GM12878 (cell line): ENCODE measurements around the gene FANCL. TPM values are rescaled to one million over a fixed set of nuclear protein-coding genes. Genes with fewer than 3 reads are reported as not detected.

ENCODE experiments used
- JUND ChIP-seq: IDR thresholded peaks from 2 replicates; pipeline ENCODE4 v1.6.1; 2012; ENCODE audit warnings: low read depth, mild to moderate bottlenecking, low read length, improper control_type of control experiment, moderate library complexity
- SMAD1 ChIP-seq: fragments of 450-650 bp; IDR thresholded peaks from 2 replicates; pipeline ENCODE4 v1.6.1; 2018; ENCODE audit warnings: mild to moderate bottlenecking, low read depth; ENCODE audit not compliant: partially characterized antibody
- ZNF622 ChIP-seq: fragments of 450-650 bp; IDR thresholded peaks from 2 replicates; pipeline ENCODE4 v1.6.1; 2017; ENCODE audit warnings: mild to moderate bottlenecking, inconsistent platforms
- polyA plus RNA-seq, 11 experiments: library from polyadenylated mRNA; depleted of rRNA in 4 of 11; unstranded in 6 of 11; stranded (reverse) in 5 of 11; fragments of >200 nt; fragmentation: Nextera tagmentation in 4 of 11; fragmentation: Illumina TruSeq in 1 of 11; extraction: Ambion mirVana in 4 of 11; extraction: Trizol in 1 of 11; gene quantifications; 1 replicate in 1 of 11; 2 replicates in 10 of 11; pipeline versions ENCODE4 v1.2.1 to v1.2.3, GENCODE V29; 2011 to 2016; ENCODE audit warnings: inconsistent platforms in 2 of 11, missing spikeins in 2 of 11, low read depth in 1 of 11
- total RNA-seq, 4 experiments: library from RNA; depleted of rRNA in 3 of 4; stranded (reverse); fragments of >200 nt in 3 of 4; fragmentation: Illumina TruSeq in 1 of 4; extraction: Trizol in 1 of 4; gene quantifications; 2 replicates each; pipeline versions ENCODE4 v1.2.1 to v1.2.3, GENCODE V29; 2013 to 2021
- TF ChIP-seq, protein P1 (sequence below): fragments of 450-650 bp; formaldehyde crosslinking; IDR thresholded peaks from 2 replicates; pipeline ENCODE4 v1.4.0; 2020; ENCODE audit warnings: mild to moderate bottlenecking, moderate library complexity
- TF ChIP-seq, protein P2 (sequence below): IDR thresholded peaks from 2 replicates; pipeline ENCODE4 v1.6.1; 2012; ENCODE audit warnings: improper control_type of control experiment, low read depth, low read length; ENCODE audit not compliant: insufficient replicate concordance
- TF ChIP-seq, protein P3 (sequence below): fragments of 450-650 bp; IDR thresholded peaks from 2 replicates; pipeline ENCODE4 v1.6.1; 2017; ENCODE audit warnings: mild to moderate bottlenecking, moderate library complexity

FANCL gene
- total and polyA plus RNA-seq, 10 of the 15 experiments (the other 5 are each of a cell fraction or from before 2014, with no cell fraction given): 30.8 to 90.5 (median 52.3) TPM

DNA sequence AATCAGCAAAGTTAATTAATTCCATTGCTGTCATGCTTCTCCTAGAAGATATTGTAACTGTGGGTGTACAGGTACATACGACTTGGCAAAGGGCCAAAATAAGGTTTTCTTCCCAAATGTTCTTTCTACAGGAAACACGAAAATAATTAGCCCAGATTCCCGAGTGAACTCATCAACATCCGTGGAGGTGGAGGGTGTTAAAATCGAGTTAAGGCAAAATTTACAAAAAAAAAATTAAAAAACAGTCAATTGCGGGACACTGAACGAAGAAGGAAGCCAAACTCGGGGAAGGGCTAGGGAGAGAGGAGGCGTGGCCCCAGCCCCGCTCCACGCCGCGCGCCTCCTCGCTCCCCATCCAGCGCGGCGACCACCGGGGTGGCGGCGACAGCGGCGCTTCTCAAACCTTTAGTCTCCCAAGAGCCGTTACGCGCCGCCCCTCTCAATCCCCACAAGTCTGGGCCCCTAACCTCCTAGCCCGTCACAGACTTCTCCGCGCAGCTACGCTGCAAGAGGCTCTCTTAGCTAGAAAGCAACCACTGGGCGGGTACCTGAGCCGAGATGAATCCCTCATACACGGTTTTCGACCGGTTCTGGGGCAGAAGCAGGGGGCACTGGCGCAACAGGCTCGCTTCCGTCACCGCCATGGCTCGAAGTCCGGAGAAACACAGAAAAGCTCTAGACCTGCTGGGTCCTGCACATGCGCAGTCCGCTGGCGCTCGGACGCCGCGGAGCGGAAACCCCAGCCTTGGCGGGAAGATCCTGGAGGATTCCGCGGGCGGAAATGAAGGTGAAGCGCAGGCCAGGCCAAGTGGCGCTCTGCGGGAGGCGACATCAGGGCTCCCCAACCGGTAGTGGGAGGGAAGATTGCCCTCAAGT is at the start of gene FANCL (continued):
- TF ChIP-seq, protein P1, sequence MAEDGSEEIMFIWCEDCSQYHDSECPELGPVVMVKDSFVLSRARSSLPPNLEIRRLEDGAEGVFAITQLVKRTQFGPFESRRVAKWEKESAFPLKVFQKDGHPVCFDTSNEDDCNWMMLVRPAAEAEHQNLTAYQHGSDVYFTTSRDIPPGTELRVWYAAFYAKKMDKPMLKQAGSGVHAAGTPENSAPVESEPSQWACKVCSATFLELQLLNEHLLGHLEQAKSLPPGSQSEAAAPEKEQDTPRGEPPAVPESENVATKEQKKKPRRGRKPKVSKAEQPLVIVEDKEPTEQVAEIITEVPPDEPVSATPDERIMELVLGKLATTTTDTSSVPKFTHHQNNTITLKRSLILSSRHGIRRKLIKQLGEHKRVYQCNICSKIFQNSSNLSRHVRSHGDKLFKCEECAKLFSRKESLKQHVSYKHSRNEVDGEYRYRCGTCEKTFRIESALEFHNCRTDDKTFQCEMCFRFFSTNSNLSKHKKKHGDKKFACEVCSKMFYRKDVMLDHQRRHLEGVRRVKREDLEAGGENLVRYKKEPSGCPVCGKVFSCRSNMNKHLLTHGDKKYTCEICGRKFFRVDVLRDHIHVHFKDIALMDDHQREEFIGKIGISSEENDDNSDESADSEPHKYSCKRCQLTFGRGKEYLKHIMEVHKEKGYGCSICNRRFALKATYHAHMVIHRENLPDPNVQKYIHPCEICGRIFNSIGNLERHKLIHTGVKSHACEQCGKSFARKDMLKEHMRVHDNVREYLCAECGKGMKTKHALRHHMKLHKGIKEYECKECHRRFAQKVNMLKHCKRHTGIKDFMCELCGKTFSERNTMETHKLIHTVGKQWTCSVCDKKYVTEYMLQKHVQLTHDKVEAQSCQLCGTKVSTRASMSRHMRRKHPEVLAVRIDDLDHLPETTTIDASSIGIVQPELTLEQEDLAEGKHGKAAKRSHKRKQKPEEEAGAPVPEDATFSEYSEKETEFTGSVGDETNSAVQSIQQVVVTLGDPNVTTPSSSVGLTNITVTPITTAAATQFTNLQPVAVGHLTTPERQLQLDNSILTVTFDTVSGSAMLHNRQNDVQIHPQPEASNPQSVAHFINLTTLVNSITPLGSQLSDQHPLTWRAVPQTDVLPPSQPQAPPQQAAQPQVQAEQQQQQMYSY (CRISPR knock-in tag): no peak
- peak; percentile 99 for TF ChIP-seq SMAD1
- TF ChIP-seq, protein P2, sequence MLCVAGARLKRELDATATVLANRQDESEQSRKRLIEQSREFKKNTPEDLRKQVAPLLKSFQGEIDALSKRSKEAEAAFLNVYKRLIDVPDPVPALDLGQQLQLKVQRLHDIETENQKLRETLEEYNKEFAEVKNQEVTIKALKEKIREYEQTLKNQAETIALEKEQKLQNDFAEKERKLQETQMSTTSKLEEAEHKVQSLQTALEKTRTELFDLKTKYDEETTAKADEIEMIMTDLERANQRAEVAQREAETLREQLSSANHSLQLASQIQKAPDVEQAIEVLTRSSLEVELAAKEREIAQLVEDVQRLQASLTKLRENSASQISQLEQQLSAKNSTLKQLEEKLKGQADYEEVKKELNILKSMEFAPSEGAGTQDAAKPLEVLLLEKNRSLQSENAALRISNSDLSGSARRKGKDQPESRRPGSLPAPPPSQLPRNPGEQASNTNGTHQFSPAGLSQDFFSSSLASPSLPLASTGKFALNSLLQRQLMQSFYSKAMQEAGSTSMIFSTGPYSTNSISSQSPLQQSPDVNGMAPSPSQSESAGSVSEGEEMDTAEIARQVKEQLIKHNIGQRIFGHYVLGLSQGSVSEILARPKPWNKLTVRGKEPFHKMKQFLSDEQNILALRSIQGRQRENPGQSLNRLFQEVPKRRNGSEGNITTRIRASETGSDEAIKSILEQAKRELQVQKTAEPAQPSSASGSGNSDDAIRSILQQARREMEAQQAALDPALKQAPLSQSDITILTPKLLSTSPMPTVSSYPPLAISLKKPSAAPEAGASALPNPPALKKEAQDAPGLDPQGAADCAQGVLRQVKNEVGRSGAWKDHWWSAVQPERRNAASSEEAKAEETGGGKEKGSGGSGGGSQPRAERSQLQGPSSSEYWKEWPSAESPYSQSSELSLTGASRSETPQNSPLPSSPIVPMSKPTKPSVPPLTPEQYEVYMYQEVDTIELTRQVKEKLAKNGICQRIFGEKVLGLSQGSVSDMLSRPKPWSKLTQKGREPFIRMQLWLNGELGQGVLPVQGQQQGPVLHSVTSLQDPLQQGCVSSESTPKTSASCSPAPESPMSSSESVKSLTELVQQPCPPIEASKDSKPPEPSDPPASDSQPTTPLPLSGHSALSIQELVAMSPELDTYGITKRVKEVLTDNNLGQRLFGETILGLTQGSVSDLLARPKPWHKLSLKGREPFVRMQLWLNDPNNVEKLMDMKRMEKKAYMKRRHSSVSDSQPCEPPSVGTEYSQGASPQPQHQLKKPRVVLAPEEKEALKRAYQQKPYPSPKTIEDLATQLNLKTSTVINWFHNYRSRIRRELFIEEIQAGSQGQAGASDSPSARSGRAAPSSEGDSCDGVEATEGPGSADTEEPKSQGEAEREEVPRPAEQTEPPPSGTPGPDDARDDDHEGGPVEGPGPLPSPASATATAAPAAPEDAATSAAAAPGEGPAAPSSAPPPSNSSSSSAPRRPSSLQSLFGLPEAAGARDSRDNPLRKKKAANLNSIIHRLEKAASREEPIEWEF: no peak
- TF ChIP-seq JUND: no peak
- TF ChIP-seq ZNF622: no peak
- TF ChIP-seq, protein P3, sequence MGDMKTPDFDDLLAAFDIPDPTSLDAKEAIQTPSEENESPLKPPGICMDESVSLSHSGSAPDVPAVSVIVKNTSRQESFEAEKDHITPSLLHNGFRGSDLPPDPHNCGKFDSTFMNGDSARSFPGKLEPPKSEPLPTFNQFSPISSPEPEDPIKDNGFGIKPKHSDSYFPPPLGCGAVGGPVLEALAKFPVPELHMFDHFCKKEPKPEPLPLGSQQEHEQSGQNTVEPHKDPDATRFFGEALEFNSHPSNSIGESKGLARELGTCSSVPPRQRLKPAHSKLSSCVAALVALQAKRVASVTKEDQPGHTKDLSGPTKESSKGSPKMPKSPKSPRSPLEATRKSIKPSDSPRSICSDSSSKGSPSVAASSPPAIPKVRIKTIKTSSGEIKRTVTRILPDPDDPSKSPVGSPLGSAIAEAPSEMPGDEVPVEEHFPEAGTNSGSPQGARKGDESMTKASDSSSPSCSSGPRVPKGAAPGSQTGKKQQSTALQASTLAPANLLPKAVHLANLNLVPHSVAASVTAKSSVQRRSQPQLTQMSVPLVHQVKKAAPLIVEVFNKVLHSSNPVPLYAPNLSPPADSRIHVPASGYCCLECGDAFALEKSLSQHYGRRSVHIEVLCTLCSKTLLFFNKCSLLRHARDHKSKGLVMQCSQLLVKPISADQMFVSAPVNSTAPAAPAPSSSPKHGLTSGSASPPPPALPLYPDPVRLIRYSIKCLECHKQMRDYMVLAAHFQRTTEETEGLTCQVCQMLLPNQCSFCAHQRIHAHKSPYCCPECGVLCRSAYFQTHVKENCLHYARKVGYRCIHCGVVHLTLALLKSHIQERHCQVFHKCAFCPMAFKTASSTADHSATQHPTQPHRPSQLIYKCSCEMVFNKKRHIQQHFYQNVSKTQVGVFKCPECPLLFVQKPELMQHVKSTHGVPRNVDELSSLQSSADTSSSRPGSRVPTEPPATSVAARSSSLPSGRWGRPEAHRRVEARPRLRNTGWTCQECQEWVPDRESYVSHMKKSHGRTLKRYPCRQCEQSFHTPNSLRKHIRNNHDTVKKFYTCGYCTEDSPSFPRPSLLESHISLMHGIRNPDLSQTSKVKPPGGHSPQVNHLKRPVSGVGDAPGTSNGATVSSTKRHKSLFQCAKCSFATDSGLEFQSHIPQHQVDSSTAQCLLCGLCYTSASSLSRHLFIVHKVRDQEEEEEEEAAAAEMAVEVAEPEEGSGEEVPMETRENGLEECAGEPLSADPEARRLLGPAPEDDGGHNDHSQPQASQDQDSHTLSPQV: no peak
